A549 (cell line): ENCODE results near the gene KCNAB1. TPM values are rescaled to one million over a fixed set of nuclear protein-coding genes. Genes with fewer than 3 reads are reported as not detected.

Source experiments
- ATAC-seq, 2 experiments: fragments of 200-7000 bp in 1 of 2; fragments of >200 bp in 1 of 2; cut with Nextera tagmentation in 1 of 2; cut with Tn5 transposase in 1 of 2; 3 replicates each; pipeline versions ENCODE4 v1.8.0 to v1.9.1; 2018 to 2020; ENCODE audit warnings: mild to moderate bottlenecking in 1 of 2, moderate library complexity in 1 of 2
- CTCF ChIA-PET: fragments of 300-600 bp; sonication (Branson Sonifier 250); formaldehyde crosslinking; extraction: SDS; loops from one replicate; lab custom pipeline; 2021; ENCODE audit warnings: antibody characterized with exemption, inconsistent platforms; lab: Yijun Ruan, JAX
- POLR2A ChIA-PET: fragments of 350-600 bp; formaldehyde crosslinking; extraction: SDS; loops from one replicate; lab custom pipeline; 2021; ENCODE audit warnings: antibody characterized with exemption, inconsistent platforms; lab: Yijun Ruan, JAX
- DNase-seq, 2 experiments: peaks; one replicate each; pipeline versions ENCODE4 v3.0.0 to v3.0.0-alpha.2; 2011 to 2016; ENCODE audit warnings: low read depth in 1 of 2, low spot score in 1 of 2
- FAIRE-seq: peaks from 2 replicates; lab custom pipeline; 2011; peaks lifted over from hg19 to GRCh38; lab: Jason Lieb, UNC
- H3K27ac ChIP-seq, 2 experiments: fragments of >200 bp; sonication (Bioruptor Twin); formaldehyde crosslinking; 3 replicates each; pipeline ENCODE4 v1.5.1; 2016 to 2017
- H3K4me1 ChIP-seq: fragments of >200 bp; sonication (Bioruptor Twin); formaldehyde crosslinking; 3 replicates; pipeline ENCODE4 v1.6.1; 2016
- H3K4me2 ChIP-seq: fragments of >200 bp; sonication (Bioruptor Twin); formaldehyde crosslinking; 3 replicates; pipeline ENCODE4 v1.6.1; 2016
- H3K4me3 ChIP-seq: fragments of >200 bp; sonication (Bioruptor Twin); formaldehyde crosslinking; 3 replicates; pipeline ENCODE4 v1.5.1; 2016
- H3K9me3 ChIP-seq: fragments of >200 bp; sonication (Bioruptor Twin); formaldehyde crosslinking; 3 replicates; pipeline ENCODE4 v1.6.1; 2016
- BCL3 ChIP-seq: fragments of >200 bp; sonication (Bioruptor Twin); formaldehyde crosslinking; IDR thresholded peaks from 3 replicates; pipeline ENCODE4 v1.6.1; 2016
- CEBPB ChIP-seq, 2 experiments: fragments of >200 bp in 1 of 2; sonication (Bioruptor Twin) in 1 of 2; formaldehyde crosslinking in 1 of 2; IDR thresholded peaks; 2 replicates each; pipeline ENCODE4 v1.6.1; 2012 to 2016
- E2F6 ChIP-seq: IDR thresholded peaks from 2 replicates; pipeline ENCODE4 v1.6.1; 2012; ENCODE audit warnings: low read depth, borderline replicate concordance
- ELK1 ChIP-seq: fragments of 150-350 bp; IDR thresholded peaks from 2 replicates; pipeline ENCODE4 v1.6.1; 2014; ENCODE audit warnings: low read depth, mild to moderate bottlenecking, low read length
- GATA3 ChIP-seq: IDR thresholded peaks from 2 replicates; pipeline ENCODE4 v1.6.1; 2012; ENCODE audit warnings: borderline replicate concordance
- HES2 ChIP-seq: fragments of >200 bp; sonication (Bioruptor Twin); formaldehyde crosslinking; IDR thresholded peaks from 2 replicates; pipeline ENCODE4 v1.6.1; 2016
- HEYL ChIP-seq: fragments of 250-450 bp; sonication (Bioruptor Pico); IDR thresholded peaks from 2 replicates; pipeline ENCODE4 v1.8.0; 2021; ENCODE audit warnings: mild to moderate bottlenecking, moderate library complexity
- HOXA7 ChIP-seq: fragments of 250-450 bp; sonication (Bioruptor Pico); IDR thresholded peaks from 2 replicates; pipeline ENCODE4 v1.5.0; 2020; ENCODE audit warnings: mild to moderate bottlenecking, moderate library complexity
- KDM1A ChIP-seq: fragments of 200-600 bp; sonication (generic); IDR thresholded peaks from 2 replicates; pipeline ENCODE4 v1.6.1; 2016; ENCODE audit warnings: low read depth, mild to moderate bottlenecking
- MAFK ChIP-seq: fragments of 450-650 bp; IDR thresholded peaks from 2 replicates; pipeline ENCODE4 v1.6.1; 2014; ENCODE audit not compliant: partially characterized antibody
- MAZ ChIP-seq: fragments of 150-350 bp; IDR thresholded peaks from 2 replicates; pipeline ENCODE4 v1.6.1; 2014; ENCODE audit warnings: antibody characterized with exemption, low read depth, low read length, borderline replicate concordance
- MYC ChIP-seq: IDR thresholded peaks from 2 replicates; pipeline ENCODE4 v1.6.1; 2012; ENCODE audit warnings: mild to moderate bottlenecking, inconsistent platforms, low read length, improper control_type of control experiment, borderline replicate concordance
- NFE2L2 ChIP-seq: fragments of 150-350 bp; conservative IDR thresholded peaks from 2 replicates; pipeline ENCODE4 v1.6.1; 2014; ENCODE audit warnings: low read length
- NR3C1 ChIP-seq: fragments of >200 bp; sonication (Bioruptor Twin); formaldehyde crosslinking; IDR thresholded peaks from 3 replicates; pipeline ENCODE4 v1.6.1; 2017
- PBX3 ChIP-seq: IDR thresholded peaks from 2 replicates; pipeline ENCODE4 v1.6.1; 2012
- PHF8 ChIP-seq: fragments of 200-600 bp; sonication (generic); IDR thresholded peaks from 2 replicates; pipeline ENCODE4 v1.6.1; 2016; ENCODE audit warnings: low read depth, mild to moderate bottlenecking, antibody characterized with exemption, moderate library complexity, borderline replicate concordance
- RAD21 ChIP-seq, 2 experiments: fragments of >200 bp in 1 of 2; sonication (Bioruptor Twin) in 1 of 2; formaldehyde crosslinking in 1 of 2; IDR thresholded peaks in 1 of 2; conservative IDR thresholded peaks in 1 of 2; 2 replicates in 1 of 2; 3 replicates in 1 of 2; pipeline ENCODE4 v1.6.1; 2012 to 2018; ENCODE audit warnings: inconsistent platforms in 1 of 2
- RARB ChIP-seq: fragments of 250-450 bp; sonication (Bioruptor Pico); IDR thresholded peaks from 2 replicates; pipeline ENCODE4 v1.8.0; 2021; ENCODE audit warnings: mild to moderate bottlenecking, moderate library complexity
- REST ChIP-seq: fragments of 200-600 bp; sonication (generic); IDR thresholded peaks from 2 replicates; pipeline ENCODE4 v1.6.1; 2016; ENCODE audit warnings: antibody characterized with exemption, mild to moderate bottlenecking, moderate library complexity
- RFX5 ChIP-seq: fragments of 450-650 bp; IDR thresholded peaks from 2 replicates; pipeline ENCODE4 v1.7.1; 2014; ENCODE audit warnings: antibody characterized with exemption, mild to moderate bottlenecking, moderate library complexity
- RNF2 ChIP-seq: fragments of 200-600 bp; sonication (generic); IDR thresholded peaks from 2 replicates; pipeline ENCODE4 v1.6.1; 2016; ENCODE audit warnings: low read depth, mild to moderate bottlenecking, antibody characterized with exemption, moderate library complexity, borderline replicate concordance
- SREBF2 ChIP-seq: fragments of 450-650 bp; IDR thresholded peaks from 2 replicates; pipeline ENCODE4 v1.6.1; 2014; ENCODE audit warnings: mild to moderate bottlenecking, moderate library complexity
- ZC3H11A ChIP-seq: fragments of 450-650 bp; IDR thresholded peaks from 2 replicates; pipeline ENCODE4 v1.6.1; 2014; ENCODE audit warnings: antibody characterized with exemption, mild to moderate bottlenecking
- ZNF302 ChIP-seq: fragments of 250-450 bp; sonication (Bioruptor Pico); IDR thresholded peaks from 2 replicates; pipeline ENCODE4 v1.9.0; 2021; ENCODE audit warnings: inconsistent platforms, mild to moderate bottlenecking, moderate library complexity
- ZSCAN20 ChIP-seq: fragments of 250-450 bp; sonication (Bioruptor Pico); IDR thresholded peaks from 2 replicates; pipeline ENCODE4 v1.8.0; 2022; ENCODE audit warnings: mild to moderate bottlenecking, moderate library complexity
- WGBS: methylation state at CpG from one replicate; pipeline ENCODE4 v1.1.6; 2017; ENCODE audit errors: missing lambda C conversion rate; 5-methylcytosine and 5-hydroxymethylcytosine counted together
- polyA plus RNA-seq, 4 experiments: library from polyadenylated mRNA; depleted of rRNA in 3 of 4; stranded (reverse); fragments of >200 nt; fragmentation: RNase III in 1 of 4; extraction: RNeasy Plus Mini Kit Qiagen cat#74134 plus additional on column Dnase treatment in 1 of 4; gene quantifications; 2 replicates in 3 of 4; 3 replicates in 1 of 4; pipeline ENCODE4 v1.2.3, GENCODE V29; 2011 to 2017
- TF ChIP-seq, protein P1 (sequence below): IDR thresholded peaks from 2 replicates; pipeline ENCODE4 v1.6.1; 2012
- TF ChIP-seq, protein P2 (sequence below): fragments of 250-450 bp; sonication (Bioruptor Pico); IDR thresholded peaks from 2 replicates; pipeline ENCODE4 v1.5.0; 2021; ENCODE audit warnings: mild to moderate bottlenecking, moderate library complexity, borderline replicate concordance

KCNAB1 gene
- polyA plus RNA-seq, 2 of the 4 experiments (the other 2 are of a cell fraction), result not detected

- 68% methylated on average over 4 of the region's 4 CpGs for WGBS
- Histone ChIP-seq H3K4me1 (peaks cover 6% of the 10 kb centered on the region; the same call in 1 of the 3 replicates), H3K4me2 (no peak overlapping the region), H3K4me3 (no peak overlapping the region), H3K9me3 (no peaks in the 10 kb centered on the region), H3K27ac (no peak overlapping the region)
- ChIA-PET CTCF (interaction anchor here (0.7 kb wide), 1 partner anchor 231 kb away, joined by 3 read pairs; no protein-coding TSS in a partner anchor), POLR2A (no interaction called here)
- TF ChIP-seq MYC (no peak), CEBPB (IDR thresholded peaks at IDR 0.05) (no peak), REST (no peak), HOXA7 (CRISPR knock-in tag) (no peak), E2F6 (no peak), BCL3 (no peak), ZSCAN20 (CRISPR knock-in tag) (no peak), RNF2 (no peak), RARB (no peak), GATA3 (no peak), MAFK (no peak), ZC3H11A (no peak), PHF8 (no peak), NR3C1 (no peak), SREBF2 (no peak), RAD21 (conservative IDR thresholded peaks at IDR 0.05 in 1 of 2, IDR thresholded peaks at IDR 0.05 in 1 of 2) (no peak), ELK1 (no peak), HEYL (CRISPR knock-in tag) (no peak)
- ATAC-seq, result no peak
- DNase-seq, result no peak
- FAIRE-seq, result no peak
Observed at GRCh38 chr3:156417559-156418132, 297.3 kb downstream of the KCNAB1 start.

GRCh38 chr3:156418428-156418827 lies 298.1 kb downstream of the KCNAB1 start:
- Histone ChIP-seq H3K4me1 (peaks cover 6% of the 10 kb centered on the region; the same call in 1 of the 3 replicates), H3K4me2 (no peak overlapping the region), H3K27ac (no peak overlapping the region), H3K9me3 (no peaks in the 10 kb centered on the region), H3K4me3 (no peak overlapping the region)
- WGBS, result 38% methylated on average over 2 of the region's 2 CpGs
- CTCF ChIA-PET, result no interaction called here
- POLR2A ChIA-PET, result no interaction called here
- ATAC-seq (no peak), FAIRE-seq (peak; percentile 28), DNase-seq (no peak)
- TF ChIP-seq RAD21 (conservative IDR thresholded peaks at IDR 0.05 in 1 of 2, IDR thresholded peaks at IDR 0.05 in 1 of 2) (no peak), NFE2L2 (no peak), PBX3 (no peak), MAZ (no peak), ZNF302 (no peak), RARB (no peak), MYC (no peak), MAFK (no peak), HOXA7 (CRISPR knock-in tag) (no peak), HES2 (no peak), KDM1A (no peak), RFX5 (no peak)
- TF ChIP-seq, protein P1, sequence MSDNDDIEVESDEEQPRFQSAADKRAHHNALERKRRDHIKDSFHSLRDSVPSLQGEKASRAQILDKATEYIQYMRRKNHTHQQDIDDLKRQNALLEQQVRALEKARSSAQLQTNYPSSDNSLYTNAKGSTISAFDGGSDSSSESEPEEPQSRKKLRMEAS, result no peak
- TF ChIP-seq, protein P2, sequence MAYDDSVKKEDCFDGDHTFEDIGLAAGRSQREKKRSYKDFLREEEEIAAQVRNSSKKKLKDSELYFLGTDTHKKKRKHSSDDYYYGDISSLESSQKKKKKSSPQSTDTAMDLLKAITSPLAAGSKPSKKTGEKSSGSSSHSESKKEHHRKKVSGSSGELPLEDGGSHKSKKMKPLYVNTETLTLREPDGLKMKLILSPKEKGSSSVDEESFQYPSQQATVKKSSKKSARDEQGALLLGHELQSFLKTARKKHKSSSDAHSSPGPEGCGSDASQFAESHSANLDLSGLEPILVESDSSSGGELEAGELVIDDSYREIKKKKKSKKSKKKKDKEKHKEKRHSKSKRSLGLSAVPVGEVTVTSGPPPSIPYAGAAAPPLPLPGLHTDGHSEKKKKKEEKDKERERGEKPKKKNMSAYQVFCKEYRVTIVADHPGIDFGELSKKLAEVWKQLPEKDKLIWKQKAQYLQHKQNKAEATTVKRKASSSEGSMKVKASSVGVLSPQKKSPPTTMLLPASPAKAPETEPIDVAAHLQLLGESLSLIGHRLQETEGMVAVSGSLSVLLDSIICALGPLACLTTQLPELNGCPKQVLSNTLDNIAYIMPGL (CRISPR knock-in tag), result no peak
